ENCODE measurements around the gene KAZN.

Gene KAZN

DNA sequence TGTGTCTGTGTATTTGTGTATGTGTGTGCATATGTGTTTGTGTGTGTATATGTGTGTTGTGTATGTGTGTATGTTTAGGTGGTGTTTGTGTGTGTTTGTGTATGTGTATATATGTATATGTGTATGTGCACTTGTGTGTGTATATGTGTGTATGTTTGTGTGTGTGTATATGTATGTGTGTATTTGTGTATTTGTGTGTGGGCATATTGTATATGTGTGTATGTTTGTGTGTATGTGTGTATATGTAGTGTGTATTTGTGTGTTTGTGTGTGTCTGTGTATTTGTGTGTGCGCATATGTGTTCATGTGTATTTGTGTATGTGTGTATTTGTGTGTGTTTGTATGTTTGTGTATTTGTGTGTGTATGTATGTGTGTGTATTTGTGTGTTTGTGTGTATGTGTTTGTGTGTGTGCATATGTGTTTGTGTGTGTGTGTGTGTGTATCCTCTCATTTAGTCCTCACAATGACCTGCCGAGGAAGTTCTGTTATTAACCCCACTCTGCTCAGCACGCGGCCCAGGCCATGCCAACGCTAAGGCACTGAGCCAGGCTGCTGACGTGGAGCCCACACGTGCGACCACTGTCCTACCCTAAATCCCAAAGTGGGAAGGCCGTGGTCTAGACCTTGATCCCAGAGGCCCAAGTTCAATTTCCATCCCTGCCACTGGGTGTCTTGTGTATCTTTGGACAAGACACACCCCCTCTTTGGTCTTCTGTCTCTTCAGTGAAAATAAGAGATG lies 511.8 kb downstream of the KAZN start:
- no peak overlapping the region for H3K4me3 ChIP-seq (ENCODE audit: low read depth, low read length)
- TF ChIP-seq, protein P1, sequence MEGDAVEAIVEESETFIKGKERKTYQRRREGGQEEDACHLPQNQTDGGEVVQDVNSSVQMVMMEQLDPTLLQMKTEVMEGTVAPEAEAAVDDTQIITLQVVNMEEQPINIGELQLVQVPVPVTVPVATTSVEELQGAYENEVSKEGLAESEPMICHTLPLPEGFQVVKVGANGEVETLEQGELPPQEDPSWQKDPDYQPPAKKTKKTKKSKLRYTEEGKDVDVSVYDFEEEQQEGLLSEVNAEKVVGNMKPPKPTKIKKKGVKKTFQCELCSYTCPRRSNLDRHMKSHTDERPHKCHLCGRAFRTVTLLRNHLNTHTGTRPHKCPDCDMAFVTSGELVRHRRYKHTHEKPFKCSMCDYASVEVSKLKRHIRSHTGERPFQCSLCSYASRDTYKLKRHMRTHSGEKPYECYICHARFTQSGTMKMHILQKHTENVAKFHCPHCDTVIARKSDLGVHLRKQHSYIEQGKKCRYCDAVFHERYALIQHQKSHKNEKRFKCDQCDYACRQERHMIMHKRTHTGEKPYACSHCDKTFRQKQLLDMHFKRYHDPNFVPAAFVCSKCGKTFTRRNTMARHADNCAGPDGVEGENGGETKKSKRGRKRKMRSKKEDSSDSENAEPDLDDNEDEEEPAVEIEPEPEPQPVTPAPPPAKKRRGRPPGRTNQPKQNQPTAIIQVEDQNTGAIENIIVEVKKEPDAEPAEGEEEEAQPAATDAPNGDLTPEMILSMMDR (IDR thresholded peaks at IDR 0.05; ENCODE audit: insufficient read depth, low read depth, low read length, missing control alignments), result no peak
- DNase-seq (ENCODE audit: low read depth), result no peak

DNA sequence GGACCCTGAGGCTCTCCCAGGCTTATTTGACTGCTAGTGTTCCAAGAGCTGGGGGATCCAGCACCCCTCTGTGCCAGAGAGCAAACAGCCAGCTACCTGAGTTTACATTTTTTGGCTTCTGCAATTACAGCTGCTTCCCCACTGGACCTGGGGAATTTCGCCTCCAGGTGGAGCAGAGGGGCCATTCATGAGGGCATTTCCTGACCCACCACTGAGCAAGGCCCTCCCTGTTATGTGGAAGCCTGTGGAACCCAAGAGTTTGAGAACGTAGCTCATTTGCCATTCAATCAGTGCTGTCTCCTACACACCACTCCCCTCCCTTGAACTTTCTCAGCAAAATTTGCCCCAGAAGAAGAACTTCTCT lies 512.4 kb downstream of the KAZN start:
- TF ChIP-seq, protein P1 (IDR thresholded peaks at IDR 0.05; ENCODE audit: insufficient read depth, low read depth, low read length, missing control alignments), result no peak
- no peak for DNase-seq (ENCODE audit: low read depth)
- no peak overlapping the region for H3K4me3 ChIP-seq (ENCODE audit: low read depth, low read length)

DNA sequence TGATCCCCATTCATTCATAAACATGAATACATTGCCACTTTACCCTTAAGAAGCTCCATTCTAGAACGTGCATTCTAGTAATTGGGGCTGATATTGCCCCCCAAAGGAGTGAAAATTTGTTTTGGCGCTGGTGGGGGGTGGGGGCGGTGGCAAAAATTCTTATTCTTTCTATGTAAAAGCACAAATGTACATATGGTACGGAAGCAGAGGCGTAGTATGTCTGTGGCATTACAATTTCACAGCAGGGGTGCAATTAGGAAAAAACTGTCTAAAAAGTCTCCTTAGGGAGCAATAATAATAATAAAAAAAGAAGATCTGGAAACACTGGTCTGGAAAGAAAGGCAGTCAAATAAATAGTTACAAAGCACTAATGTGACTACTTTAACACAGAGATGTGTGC lies 514.7 kb downstream of the KAZN start:
- no peak for DNase-seq (ENCODE audit: low read depth)
- no peak overlapping the region for H3K4me3 ChIP-seq (ENCODE audit: low read depth, low read length)
- TF ChIP-seq, protein P1 (IDR thresholded peaks at IDR 0.05; ENCODE audit: insufficient read depth, low read depth, low read length, missing control alignments), result no peak

DNA sequence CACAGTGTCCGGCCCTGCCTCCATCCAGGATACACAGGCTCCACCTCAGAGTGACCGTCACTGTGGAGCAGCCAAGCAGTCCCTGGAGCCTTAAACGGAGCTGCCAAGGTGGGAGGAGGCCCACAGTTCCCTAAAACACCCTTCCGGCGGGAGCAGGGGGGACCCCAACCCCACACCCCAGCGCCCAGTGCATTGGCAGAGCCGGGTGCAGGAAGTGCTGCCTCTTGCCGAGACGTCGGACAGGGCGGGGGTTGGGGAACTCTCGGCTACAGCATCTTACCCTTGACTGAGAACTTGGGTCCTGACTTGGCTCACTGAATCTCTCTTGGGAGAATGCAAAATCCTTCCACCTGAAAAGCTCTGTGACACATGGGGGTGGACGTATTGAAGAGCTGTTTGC lies 516.4 kb downstream of the KAZN start:
- DNase-seq (ENCODE audit: low read depth), result no peak
- no peak overlapping the region for H3K4me3 ChIP-seq (ENCODE audit: low read depth, low read length)
- TF ChIP-seq, protein P1 (IDR thresholded peaks at IDR 0.05; ENCODE audit: insufficient read depth, low read depth, low read length, missing control alignments), result no peak

DNA sequence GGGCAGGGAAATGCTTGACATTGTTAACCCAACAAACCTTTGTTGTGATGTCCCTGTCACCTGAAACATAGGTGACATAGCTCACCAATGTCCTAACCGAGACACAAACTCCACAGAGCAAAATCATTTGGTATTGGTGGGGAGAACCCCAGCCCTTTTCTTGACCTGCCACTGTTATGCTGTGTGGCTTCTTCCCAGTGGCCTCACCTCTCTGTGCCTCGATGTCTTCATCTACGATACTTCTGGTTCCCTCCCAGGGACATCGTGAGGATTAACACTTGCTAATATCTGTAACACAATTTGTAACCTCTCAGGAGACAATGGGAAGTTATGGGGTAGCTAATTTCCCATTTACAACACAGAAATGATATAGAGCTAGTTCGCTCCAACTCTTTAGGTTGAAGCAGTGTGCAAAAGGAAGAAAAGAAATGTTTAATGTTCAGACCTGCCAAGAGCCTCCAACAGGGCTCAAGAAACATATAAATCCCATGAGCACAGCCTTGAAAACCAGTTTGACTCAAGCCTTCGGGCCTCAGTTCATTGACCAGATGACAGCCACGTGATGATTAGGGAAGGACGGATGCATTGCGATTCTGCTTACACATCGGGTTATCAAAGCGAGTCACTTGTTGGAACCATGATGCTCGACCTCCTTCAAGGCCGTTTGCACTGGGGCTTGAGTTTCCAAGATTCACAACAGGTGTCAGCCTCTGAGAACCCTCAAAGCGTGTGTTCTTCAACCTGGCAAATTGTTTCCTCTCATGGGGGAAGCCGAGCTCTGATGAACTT lies 517.3 kb downstream of the KAZN start:
- no peak overlapping the region for H3K4me3 ChIP-seq (ENCODE audit: low read depth, low read length)
- no peak for DNase-seq (ENCODE audit: low read depth)
- TF ChIP-seq, protein P1 (IDR thresholded peaks at IDR 0.05; ENCODE audit: insufficient read depth, low read depth, low read length, missing control alignments), result no peak

DNA sequence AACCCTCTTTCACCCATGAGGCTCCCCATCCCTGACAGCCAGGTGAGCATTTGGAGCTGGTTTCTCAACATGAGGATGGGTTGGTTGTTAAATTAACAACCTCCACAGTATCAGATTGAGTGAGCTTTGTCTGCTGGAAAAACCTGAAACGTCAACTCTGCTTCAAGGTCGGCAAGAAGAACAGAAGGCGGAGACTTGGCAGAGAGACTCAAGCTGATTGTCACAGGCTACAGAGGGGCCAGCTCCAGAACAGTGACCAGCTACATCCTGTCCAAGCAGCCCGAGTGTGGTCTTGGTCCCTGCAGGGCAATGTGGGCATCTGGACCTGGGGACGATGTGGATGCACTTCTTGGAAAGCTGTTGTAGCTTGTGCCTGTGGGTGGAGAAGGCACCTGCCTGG lies 518.5 kb downstream of the KAZN start:
- TF ChIP-seq, protein P1 (IDR thresholded peaks at IDR 0.05; ENCODE audit: insufficient read depth, low read depth, low read length, missing control alignments), result no peak
- H3K4me3 ChIP-seq (ENCODE audit: low read depth, low read length), result no peak overlapping the region
- no peak for DNase-seq (ENCODE audit: low read depth)
